Hippocampal formation (tissue), 2 donors: ENCODE results near the gene TMEM145.
A peak's percentile ranks its signal among the peaks of the same experiment; 100 is the strongest.

Source experiments
- DNase-seq, 2 donors: peaks; one replicate each; lab custom pipeline; 2025; lab: John Stamatoyannopoulos, UW

Gene TMEM145

GRCh38 chr19:42361545-42361910 lies 48.4 kb downstream of the TMEM145 start:
- DNase-seq = no peak

- DNase-seq = no peak
These were observed 49.2 kb downstream of the TMEM145 start for GRCh38 chr19:42362342-42362741.

- DNase-seq = no peak
These were observed 49.9 kb downstream of the TMEM145 start for GRCh38 chr19:42362891-42363440.

DNA sequence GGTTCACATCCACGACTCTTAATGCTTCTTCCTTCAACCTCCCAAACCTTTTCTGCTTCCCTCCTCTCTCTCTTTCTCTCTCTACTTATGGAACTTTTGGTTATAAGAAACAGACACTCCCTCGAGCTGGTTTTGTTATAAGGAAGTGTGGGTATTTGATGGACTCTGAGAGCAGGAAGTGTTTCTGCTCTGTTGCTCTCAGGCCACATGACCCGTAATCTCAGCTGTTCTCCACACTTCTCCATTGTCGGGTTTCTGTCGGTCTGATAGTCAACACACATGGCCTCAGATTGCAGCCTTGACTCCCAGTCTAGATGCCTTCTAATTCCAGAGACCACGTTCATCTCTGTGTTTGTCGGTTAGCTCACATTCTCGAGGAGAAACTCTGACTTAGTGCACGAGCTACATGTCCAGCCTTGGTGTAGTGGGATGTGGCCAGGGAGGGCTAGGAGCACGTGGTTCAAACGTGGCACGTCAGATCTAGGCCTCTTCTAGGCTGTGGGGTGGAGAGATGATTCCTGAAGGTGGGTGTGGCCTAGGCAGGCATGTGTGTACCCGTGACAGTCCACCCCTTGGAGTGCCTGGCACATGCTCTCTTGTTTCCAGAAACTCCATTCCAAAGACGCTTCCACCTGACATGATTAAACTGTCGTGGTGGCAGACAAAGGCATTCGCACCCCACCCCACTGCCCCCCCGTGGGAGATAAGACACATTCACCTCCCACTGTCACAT lies 50.7 kb downstream of the TMEM145 start:
- peak in 1 of 2 donors; percentile 14 for DNase-seq

GRCh38 chr19:42366673-42367072 lies 53.6 kb downstream of the TMEM145 start:
- DNase-seq = no peak

GRCh38 chr19:42367929-42368328 lies 54.8 kb downstream of the TMEM145 start:
- DNase-seq = no peak

- DNase-seq = no peak
These were observed 55.3 kb downstream of the TMEM145 start for GRCh38 chr19:42368360-42368759.

DNA sequence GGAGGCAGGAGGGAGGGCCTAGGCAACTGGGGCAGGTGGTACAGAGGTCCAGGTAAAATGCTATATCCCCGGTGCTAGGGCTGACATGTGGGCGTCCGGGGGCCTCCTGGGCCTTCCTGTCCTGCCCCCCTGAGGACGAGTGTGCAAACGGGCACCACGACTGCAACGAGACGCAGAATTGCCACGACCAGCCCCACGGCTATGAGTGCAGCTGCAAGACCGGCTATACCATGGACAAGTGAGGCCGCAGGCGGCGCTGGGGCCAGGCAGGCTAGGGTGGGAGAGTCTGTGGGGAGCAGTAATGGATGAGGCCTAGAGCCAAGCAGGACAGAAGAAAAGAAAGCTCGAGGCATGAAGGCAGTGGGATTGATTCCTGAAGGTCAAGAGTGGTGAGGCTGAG lies 55.7 kb downstream of the TMEM145 start:
- DNase-seq = no peak

DNA sequence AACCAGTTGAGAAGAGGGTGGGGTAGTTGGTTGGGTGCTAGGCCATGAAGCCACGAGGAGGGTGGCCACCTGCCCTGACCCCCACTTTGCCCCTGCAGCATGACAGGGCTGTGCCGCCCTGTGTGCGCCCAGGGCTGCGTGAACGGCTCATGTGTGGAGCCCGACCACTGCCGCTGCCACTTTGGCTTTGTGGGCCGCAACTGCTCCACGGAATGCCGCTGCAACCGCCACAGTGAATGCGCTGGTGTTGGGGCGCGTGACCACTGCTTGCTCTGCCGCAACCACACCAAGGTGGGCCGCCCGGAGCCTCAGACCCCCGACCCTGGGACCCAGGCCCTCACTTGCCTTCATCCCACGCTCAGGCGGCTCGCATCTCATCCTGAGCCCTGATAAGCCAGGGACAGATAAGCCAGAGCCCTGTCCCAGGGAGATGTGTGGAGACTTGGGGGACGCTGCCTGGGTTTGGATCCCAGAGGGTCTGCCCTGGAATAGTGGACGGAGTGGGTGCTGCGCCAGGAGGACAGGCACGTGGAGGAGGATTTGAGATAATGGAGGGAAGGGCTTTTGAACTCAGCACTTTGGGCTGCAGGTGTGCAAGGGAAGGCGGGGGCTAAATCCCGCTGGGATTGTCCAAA lies 56.4 kb downstream of the TMEM145 start:
- no peak for DNase-seq

GRCh38 chr19:42370068-42370520 lies 57.0 kb downstream of the TMEM145 start:
- no peak for DNase-seq

GRCh38 chr19:42370626-42371175 lies 57.6 kb downstream of the TMEM145 start:
- no peak for DNase-seq
